ENCODE results near the gene BMPR1A.
"Not testable (repeated sequence)": the region's sequence is repeated elsewhere in the genome, so short reads cannot be mapped to it uniquely, and the experiment has no call there.

Gene BMPR1A

DNA sequence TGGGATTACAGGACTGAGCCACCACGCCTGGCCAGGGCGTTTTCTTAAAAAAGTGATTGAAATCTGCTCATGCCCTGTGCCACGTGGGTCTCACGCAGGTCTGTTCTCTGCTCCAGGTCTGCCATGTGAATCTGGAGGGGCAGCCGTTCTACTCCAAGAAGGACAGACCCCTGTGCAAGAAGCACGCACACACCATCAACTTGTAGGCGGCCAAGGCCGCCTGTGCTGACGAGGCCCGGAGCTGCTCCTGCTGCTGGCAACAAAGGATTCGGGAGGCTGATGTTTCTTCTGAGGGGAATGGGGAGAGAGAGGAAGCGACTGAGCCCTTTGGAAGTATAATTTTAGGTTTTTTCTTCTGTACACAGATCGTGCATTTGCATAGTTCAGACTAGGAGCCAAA, 23.6 kb upstream of the BMPR1A start:
- DNase-seq, result no peak

DNA sequence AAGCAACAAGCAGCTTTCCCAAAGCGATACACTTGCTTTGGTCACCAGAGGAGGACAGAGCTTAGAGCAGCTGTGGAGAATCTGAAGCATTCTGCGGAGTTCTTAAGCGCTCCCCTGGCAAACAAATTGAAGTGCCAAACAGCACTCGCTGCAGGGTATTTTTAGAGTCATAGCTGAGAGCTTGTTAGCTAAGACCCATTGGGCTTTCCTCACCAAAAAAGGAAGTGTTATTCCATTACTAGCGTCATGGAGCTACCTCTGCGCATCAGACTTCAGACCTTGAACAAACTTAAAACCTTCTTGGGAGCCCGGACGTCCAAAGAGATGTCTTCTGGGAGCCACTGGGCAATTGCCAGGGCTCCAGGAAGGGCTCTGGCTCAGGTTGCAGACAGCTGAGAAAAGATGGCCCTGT, 23.2 kb upstream of the BMPR1A start:
- no peak for DNase-seq

DNA sequence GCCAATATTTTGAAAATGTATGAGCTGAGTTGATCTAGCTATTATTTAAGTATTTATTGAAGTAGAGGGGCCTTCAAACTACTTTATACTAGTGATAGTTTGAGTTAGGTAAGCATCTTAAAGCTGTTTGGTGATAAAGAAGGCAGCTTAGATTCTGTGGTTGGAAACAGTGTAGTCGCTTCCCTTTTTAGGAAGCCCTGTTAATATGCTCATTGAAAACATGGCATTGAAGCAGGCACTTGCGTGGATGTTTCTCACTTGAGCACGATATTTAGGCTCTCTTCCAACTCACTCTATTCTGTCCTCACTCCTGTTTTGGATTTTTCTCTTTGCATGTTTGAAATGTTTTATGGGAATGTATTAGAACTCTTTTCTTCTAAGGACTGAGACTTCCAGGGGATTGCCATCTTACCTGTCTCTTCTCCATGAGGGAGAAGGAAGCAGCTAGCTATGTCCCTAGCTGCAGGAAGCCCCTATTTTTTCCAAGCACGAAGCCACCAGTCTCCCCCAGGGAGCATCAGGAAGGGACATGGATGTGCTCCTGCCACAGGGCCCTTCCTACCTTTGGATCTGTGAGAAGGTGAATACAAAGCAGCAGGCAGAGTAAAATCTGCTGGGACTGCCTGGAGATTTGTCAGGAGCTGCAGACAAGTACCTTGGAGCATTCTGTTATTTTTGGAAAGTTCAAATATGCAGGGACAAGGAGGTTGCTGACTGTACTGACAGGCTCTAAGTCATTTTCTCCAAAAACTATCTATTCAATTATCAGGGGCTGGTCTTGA, 22.0 kb upstream of the BMPR1A start:
- DNase-seq, result no peak

DNA sequence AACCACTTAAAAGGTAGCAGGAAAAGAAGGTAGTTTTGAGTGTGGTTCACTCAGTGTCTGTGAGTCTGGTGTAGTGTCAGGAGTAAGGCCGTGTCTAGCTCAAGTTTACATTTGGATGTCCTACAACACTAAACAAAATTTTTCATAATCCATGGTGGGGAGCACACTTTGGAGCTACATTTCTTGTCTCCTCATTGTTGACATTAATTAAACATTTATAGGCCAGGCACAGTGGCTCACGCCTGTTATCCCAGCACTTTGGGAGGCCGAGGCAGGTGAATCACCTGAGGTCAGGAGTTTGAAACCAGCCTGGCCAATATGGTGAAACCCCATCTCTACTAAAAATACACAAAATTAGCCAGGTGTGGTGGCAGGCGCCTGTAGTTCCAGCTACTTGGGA, 21.1 kb upstream of the BMPR1A start:
- DNase-seq, result not testable (repeated sequence)

DNA sequence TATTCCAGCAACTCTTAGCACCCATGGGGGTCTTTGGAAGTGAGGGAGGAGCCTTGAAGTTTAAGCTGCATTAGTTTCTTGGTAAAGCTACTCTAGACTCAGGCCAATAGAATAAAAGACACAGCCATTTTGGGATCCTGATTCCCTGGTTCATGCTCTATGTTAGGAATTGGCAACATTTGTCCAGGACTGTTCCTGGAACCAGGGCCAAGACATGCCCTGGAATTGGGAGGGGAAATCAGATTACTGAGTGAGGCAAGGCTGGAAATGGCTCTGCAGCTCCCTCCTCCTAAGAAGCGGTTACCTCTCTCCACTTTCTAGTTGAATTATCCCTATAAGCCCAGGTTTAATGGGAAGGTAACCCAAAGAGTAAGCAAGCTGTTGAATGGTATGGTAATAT, 14.2 kb upstream of the BMPR1A start:
- no peak for DNase-seq

DNA sequence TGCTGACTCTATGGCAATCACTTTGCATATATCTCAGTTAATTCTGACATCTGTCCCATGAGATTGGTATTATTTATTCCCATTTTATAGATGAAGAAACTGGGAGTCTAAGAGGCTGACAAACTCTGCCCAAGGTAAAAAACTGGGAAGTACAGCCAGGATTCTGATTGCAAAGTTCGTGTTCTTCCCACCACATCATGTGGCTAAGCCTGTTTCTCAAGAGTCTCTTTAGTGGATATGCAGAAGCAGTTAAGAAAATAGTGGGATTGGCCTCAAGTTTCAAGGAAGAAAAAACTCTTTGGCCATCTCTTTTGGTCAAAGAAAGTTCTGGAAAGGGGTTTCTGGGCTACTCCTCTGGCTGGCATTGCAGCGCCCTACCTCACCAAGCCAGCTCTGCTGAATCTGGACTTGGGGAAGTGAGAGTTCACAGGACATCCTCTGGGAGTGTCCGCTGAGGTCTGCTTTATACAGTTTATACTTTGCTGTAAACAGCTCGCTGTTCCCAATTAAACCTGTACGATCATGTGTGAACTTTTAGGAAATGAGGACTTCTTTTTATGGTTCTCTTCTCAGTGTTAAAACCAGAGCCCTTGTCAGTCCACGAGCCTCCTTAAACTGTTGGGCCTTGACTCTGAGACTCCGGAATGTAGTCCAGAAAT, 12.2 kb upstream of the BMPR1A start:
- no peak for DNase-seq

DNA sequence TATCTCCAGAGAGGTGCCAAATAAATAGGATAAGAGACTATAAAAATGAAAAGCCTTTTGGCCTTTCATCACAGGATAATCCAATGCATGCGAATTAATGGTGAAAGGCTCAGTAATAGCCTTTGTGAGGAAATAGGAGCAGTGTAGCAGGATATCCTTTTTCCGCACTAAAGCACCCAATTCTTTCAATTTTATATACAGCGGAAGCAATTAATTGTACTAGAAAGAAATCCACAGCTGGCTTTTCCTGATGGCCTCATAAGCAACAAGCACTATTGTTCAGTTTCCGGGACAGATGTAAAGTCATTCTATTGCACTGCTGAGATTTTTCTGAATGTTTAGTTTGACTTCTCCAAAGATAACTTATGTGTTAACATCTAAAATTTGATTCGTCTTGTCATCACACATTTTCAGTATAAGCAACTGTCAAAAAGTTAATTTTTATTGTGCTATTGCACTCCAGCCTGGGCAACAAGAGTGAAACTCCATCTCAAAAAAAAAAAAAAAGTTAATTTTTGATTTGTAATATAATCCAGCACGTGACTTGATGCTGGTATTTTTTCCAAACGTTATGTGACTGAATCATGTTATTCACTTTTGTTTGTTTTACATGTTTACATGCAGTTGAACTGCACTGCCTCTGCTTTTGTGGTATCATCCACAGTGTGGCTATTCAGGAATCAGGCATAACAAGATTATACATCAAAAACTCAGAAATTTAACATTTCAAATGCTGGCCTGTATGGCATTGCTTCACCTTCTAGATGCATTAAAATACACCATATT, 8.4 kb upstream of the BMPR1A start:
- DNase-seq, result no peak

DNA sequence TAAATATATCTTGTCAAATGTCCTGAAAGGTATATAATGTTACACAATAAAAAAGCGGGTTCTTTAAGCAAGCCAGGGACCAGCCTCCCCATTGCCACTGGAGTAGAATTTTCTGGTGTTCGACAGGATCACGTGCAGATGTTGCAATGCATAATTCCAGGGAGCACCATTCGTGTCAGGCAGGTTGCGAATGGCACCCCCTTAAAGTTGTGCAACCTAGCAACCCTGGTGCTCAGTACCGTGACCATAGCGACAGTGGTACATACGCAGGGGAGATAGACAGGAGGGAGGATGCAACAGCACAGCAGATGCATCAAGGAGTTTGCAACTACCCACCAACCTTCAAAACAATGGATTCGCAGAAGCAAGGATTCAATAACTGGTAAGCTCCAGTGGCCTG, 6.6 kb upstream of the BMPR1A start:
- no peak for DNase-seq

DNA sequence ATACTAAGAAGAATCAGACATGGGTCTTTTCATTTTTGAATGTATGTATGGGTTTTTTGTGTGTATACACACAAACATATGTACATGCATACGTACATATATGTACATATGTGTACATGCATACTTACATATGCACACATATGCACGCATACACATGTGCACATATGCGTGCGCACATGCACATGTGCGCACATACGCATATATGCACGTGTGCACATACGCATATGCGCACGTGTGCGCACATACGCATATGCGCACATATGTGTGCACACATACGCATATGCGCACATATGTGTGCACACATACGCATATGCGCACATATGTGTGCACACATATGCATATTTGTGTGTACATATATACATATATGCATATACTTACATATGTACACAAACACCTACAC, 4.9 kb upstream of the BMPR1A start:
- no peak for DNase-seq

DNA sequence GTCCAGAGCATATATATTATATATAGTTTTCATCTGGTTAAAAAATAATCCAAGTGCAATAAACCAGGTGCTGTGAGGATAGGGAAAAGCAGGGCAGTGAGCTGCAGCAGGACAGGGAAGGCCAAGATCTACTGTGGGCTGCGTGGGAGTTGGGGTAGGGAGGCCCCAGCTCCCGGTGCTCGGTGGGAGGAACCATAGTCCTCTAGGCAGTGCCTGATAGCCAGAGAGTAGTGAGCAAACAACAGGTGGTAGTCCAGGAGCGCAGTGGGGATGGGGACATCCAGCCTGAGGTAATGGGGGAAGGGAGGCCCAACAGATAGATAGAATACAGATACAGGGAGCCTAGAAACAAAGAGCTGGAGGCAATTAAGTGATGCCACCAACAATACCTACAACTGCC, 4.1 kb upstream of the BMPR1A start:
- no peak for DNase-seq

DNA sequence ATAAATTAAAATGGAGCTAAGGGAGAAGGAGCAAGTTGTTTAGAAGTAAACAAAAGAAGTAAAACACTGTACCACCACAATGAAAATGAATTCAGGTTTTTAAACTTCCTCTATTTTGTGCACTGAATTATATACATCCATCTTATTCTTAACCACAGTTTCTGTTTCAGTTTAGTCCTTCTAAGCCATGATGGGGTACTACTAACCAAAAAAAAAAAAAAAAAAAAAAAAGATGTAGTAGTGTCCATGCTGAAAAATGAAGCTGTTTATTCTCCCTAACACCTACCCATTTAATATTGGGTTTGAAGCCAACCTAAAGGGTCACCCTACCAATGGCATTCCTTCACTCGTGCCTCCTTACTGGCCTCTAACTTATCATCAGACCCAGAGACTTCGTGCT, 3.4 kb upstream of the BMPR1A start:
- DNase-seq, result no peak

DNA sequence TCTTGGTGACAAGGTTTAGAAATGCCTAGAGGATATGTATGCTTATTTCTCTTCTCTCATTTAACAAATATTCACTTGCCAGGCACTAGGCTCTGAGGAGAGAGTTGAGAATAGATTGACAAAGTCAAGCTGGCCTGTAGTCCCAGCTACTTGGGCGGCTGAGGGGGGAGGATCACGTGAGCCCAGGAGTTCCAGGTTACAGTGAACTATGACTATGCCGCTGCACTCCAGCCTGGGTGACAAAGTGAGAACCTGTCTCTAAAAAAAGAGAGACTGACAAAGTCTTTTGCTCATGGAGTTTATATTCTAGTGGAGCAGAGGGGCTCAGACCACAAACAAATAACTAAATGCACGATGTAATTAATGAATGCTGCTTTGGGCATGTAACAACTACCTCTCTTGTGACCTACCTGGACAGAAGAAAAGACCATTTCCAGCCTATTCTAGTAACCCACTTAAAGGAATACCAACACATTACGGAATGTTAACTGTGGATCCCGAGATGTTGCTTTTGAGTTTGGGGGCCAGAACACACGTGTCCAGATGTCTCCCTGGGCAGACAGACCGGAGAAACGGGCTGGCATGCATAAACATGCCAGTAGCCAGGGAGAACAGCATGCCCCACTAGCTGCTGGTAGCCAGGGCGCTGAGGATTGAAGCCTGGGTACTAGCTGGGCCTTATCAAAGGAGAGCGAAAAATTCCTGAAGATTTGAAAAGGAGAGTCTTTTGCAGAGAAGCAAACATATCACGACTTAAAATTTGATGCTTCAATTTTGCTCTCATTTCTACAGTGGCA, 2.6 kb upstream of the BMPR1A start:
- no peak for DNase-seq

DNA sequence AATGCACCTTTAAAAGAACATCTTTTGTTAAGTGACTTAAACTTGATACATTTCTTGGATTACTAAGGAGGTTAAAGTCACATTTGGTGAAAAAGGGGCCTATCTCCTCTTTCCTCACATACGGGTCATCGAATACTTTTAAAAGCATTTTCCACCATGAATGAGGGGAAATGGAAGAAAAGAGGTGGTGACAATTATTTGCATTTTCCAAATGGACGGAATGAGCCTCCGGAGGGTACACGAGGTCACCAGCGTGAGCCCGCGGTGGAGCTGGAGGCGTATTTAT, 1.0 kb upstream of the BMPR1A start:
- no peak for DNase-seq

DNA sequence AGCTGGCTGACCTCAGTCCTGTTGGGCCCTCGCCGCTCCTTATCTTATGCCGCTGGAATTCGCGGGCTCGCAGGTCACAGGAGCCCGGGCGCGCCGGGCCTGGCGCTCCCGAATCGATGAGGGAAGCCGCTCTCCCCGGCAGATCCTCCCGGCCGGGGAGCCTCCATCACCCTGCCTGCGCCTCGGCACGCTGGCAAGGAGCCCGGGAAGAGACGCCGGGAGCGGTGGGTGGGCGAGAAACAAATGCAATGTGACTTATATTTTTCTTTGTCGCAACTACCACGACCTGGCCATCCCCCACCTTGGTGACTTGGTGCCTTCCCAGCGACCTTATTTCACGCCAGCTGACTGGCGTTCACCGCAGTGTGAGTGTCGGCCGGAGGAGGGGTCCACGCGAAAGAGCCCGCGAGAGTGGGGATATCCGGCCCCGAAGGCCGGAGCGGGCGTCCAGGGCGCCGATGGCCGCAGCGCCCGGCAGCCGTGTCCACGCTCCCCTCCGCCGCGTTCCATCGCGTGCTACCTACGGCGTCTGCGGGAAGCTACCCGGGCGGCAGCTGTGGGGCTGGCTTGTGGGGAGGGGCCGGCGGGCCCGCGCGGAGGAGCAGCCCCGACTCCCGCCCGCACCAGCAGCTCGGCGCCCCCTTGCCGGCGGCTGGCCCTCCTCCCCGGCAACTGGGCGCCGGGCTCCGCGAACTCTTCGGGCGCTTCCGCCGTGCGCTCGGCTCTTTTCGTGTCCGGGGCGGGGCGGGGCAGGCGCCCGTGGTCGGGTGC, 494 bp upstream of the BMPR1A start:
- DNase-seq, result peak; percentile 93

DNA sequence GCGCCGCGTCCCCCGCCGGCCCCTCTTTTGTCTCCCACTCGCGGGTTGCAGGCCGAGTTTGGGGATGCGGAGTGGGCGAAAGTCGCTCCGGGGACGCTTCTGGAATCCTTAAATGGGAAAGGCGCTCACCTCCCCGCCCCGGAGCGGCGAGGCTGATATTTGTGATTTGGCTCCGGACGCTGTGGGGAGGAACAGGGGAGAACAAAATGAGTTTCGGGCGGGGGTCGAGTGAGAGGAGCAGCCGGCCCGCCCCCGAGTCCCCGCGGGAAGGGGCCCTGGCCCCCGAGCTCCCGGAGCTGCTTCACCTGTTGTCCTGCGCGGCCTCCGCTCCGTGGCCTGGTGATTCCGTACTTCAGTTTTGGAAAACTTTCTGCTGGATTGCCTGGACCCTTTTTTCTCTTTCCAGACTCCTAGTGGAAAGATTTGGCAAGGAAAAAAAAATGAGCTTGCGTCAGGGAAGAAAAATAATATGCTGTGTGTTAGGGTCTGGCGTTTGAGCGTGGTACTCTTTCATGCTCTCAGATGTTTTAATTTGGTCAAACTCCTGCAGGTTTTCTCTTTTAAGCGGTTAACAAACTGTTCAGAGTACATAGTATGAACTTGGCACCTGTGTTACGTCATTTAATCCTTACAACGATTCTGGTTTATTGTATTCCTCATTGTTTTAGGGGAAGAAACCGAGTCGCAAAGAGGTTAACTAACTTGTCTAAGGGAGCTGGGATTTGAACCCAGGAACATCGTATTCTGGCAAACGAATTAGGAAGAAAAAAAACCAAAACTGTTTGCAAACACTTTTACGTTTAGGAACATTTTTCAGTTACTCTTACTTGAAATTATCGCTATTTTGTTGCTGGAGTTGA, 924 bp downstream of the BMPR1A start:
- peak; percentile 65 for DNase-seq

DNA sequence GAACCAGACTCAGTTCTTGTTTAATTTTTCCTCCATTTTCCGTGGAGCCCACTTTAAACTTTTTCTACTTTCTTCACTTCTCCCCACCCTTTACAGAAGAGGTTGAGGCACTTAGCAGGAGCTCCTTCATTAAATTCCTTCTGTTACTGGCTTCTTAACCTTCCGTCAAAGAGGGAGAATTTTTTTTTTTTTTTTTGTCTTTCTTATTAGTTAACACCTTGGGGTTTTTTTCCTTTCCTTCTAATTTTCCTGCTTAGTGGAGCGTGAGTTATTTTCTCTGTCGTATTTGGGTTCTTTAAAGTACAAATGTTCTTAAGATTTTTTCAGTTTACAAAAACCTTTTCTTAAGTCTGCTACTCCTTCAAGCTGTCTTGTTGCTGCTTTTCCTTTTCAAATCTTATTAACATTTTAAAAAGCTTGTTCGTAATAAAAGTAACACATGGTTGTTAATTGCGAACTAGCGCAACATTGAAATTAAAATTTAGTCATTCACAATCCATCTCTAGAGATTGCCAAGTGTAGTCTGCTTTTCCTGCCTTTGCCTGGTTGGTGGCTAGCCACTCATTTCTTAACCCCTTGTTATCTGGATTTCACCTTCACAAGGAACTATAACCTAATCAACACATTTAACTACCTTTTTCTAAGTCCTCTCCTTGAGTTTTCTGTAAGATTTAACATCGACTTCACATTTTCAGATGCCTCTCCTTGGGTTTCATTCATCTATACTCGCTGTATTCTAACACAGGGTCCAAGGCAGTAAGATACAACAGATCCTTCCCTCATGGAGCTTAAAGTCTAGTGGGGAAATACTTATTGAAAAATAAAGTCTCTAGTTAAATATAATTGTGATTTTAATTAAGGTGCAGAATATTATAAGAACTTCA, 2.0 kb downstream of the BMPR1A start:
- no peak for DNase-seq

DNA sequence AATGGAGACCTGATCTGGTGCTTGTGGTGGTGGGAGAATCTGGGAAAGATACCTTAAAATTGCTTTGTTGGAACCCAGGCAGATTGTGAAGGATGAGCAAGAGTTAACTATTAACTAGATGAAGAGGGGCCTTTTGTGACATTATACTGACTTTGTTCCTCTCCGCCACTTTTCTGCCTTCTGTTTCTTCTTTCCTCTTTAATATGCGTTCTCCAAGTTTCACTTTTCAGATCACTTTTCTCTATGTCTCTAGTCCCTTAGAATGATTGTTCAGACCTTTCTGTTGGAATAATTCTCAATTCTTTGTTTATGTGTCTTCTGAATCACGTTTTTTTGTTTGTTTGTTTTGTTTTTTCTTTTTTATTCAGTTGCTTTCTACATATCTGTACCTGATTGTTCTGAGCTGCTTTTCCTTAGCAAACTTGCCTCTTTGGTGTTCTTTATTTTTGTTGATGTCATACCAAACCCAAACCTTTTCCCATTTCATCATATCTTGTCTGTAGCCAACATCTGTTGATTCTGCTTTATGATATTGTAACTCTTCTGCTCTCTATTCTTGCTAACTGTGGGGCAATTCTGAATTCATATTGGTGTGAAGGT, 2.8 kb downstream of the BMPR1A start:
- DNase-seq, result no peak

DNA sequence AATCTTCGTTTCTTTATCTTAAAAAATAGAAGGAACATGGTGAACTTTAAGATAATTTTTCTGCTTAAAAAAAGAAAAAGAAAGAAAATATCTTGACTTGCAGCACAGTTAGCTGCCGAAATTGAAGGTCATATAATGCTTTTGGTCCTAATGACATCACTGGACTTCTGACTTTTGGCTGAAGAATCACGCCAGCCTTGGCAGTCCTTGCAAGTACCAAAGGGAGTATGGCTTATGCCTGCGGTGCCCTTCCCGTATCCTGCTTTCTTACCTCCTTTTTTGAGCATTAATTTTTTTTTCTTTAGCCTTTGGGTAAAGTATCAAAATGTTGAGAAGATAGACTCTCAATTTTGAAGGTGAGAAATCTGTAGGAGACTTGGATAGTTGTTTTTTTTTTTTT, 7.0 kb downstream of the BMPR1A start:
- DNase-seq, result no peak

DNA sequence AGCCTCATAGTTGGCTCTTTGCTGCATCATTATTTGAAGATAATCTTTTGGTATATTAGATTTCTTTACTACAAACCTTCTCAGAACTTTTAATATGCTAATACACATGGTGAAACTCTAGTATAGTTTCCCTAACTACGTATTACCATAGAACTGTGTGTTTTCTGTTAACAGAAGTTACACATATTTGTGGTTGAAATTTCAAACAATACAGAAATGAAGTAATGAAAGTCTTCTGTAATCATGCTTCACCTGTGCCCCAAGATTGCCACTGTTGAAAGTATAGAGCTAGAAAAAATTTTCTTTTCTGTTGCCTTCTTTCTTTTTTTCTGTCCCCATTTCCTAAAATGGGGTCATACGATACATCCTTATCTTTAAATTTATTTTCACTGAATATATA, 9.1 kb downstream of the BMPR1A start:
- DNase-seq, result no peak

DNA sequence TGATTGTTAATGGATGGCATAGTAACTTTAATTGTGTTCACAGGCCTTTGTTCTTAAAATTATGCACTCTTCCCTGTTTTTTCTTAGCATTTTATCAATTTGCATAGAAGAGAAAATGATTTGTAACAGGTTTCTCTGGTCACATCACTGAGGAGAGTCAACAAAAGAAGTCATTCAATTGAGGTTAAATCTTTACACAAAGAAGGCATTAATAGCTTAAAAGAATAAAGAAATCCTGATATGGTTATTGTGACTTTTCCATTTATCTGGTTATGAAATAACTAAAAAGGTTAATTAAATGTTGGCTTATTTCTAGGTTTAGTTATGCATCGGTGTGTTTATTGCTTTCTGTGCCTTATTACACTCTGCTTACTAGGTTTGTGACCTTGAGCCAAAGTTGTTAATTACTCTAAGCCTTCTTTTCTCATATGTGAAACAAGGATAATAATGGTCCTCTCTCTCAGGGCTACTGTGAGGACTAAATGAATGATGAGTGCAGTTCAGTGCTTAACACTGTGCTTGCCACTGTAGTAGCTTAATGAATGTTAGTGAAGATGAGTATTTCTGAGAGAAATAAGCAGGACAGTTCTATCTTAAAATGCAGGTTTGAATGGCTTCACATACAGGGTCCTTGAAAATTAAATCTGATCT, 12.1 kb downstream of the BMPR1A start:
- DNase-seq, result no peak
